NCI-H510A treated with DMSO at 0.1 percent for 48 hours (cell line): Measurements from ENCODE around the gene PTPRE.
A peak's percentile ranks its signal among the peaks of the same experiment; 100 is the strongest.

ENCODE experiments used
- DNase-seq: peaks from one replicate; lab custom pipeline; 2025; lab: John Stamatoyannopoulos, UW

The PTPRE gene

GRCh38 chr10:128125416-128125943, 218.6 kb downstream of the PTPRE start:
- DNase-seq, result no peak

- peak; percentile 80 for DNase-seq
Measured at GRCh38 chr10:128125944-128126764, 219.3 kb downstream of the PTPRE start, which contains the start of gene MKI67. Gene MKI67, minus strand, starts transcription at chr10:128126423. Its CDS starts 756 bp downstream, at chr10:128125667.

GRCh38 chr10:128128582-128128981, 221.7 kb downstream of the PTPRE start:
- no peak for DNase-seq

GRCh38 chr10:128130051-128130450, 223.1 kb downstream of the PTPRE start:
- no peak for DNase-seq
